ENCODE data around the gene COL7A1. TPM values are rescaled to one million over a fixed set of nuclear protein-coding genes. Genes with fewer than 3 reads are reported as not detected.

The COL7A1 gene
- 130 to 168 TPM (median 149 TPM) in 5 replicates for total RNA-seq (2022; extraction: Qiagen RNA extraction)

GRCh38 chr3:48595075-48595525, at the start of gene COL7A1:
Gene COL7A1 (minus strand): TSS chr3:48595329. CDS start chr3:48595159, 170 bp downstream.

GRCh38 chr3:48635222-48636021, 40.3 kb upstream of the COL7A1 start, which contains the start of gene SLC26A6:
Gene SLC26A6 (minus strand): TSS chr3:48635461. CDS start chr3:48635393, 68 bp downstream.

GRCh38 chr3:48621461-48621869, 26.3 kb upstream of the COL7A1 start, which contains the start of gene TMEM89:
Gene TMEM89 (minus strand): TSS chr3:48621769. CDS start chr3:48621756, 13 bp downstream.

GRCh38 chr3:48609088-48610005, 14.2 kb upstream of the COL7A1 start, which contains the start of gene UQCRC1:
Gene UQCRC1 (minus strand): TSS chr3:48609646. CDS start chr3:48609620, 26 bp downstream.

GRCh38 chr3:48563382-48563918, 31.7 kb downstream of the COL7A1 start, which contains the start of gene UCN2:
Gene UCN2 (minus strand): TSS chr3:48563781. CDS start chr3:48563124, 657 bp downstream.

GRCh38 chr3:48556796-48557626, 38.1 kb downstream of the COL7A1 start, which contains the start of gene PFKFB4:
Gene PFKFB4 (minus strand): TSS chr3:48556803. CDS start chr3:48556777, 26 bp downstream.

Other genes with a start within 250 kb of the COL7A1 start
- not detected in 5 replicates for gene FBXW12, start 223.1 kb downstream of the COL7A1 start, total RNA-seq (2022; extraction: Qiagen RNA extraction)
- 15.3 to 19.1 TPM (median 16.0 TPM) in 5 replicates for gene PLXNB1, start 165.2 kb downstream of the COL7A1 start, total RNA-seq (2022; extraction: Qiagen RNA extraction)
- gene CCDC51, start 155.2 kb downstream of the COL7A1 start, total RNA-seq (2022; extraction: Qiagen RNA extraction), result 24.4 to 29.5 TPM (median 27.7 TPM) in 5 replicates
- gene TMA7, start 155.1 kb downstream of the COL7A1 start, total RNA-seq (2022; extraction: Qiagen RNA extraction), result 258 to 318 TPM (median 277 TPM) in 5 replicates
- gene ATRIP, start 148.6 kb downstream of the COL7A1 start, total RNA-seq (2022; extraction: Qiagen RNA extraction), result 8.6 to 10.4 TPM (median 9.2 TPM) in 5 replicates
- gene SHISA5, start 91.2 kb downstream of the COL7A1 start, total RNA-seq (2022; extraction: Qiagen RNA extraction), result 104 to 131 TPM (median 126 TPM) in 5 replicates
- gene PFKFB4, start 38.5 kb downstream of the COL7A1 start, total RNA-seq (2022; extraction: Qiagen RNA extraction), result 10.6 to 13.9 TPM (median 12.6 TPM) in 5 replicates
- gene UCN2, start 31.5 kb downstream of the COL7A1 start, total RNA-seq (2022; extraction: Qiagen RNA extraction), result 6.8 to 8.3 TPM (median 7.9 TPM) in 5 replicates
- gene UQCRC1, start 14.3 kb upstream of the COL7A1 start, total RNA-seq (2022; extraction: Qiagen RNA extraction), result 167 to 233 TPM (median 172 TPM) in 5 replicates
- 0.21 to 0.23 TPM in 2 of 5 replicates, not detected in the others for gene TMEM89, start 26.4 kb upstream of the COL7A1 start, total RNA-seq (2022; extraction: Qiagen RNA extraction)
- 14.6 to 16.8 TPM (median 15.2 TPM) in 5 replicates for gene SLC26A6, start 40.1 kb upstream of the COL7A1 start, total RNA-seq (2022; extraction: Qiagen RNA extraction)
- 3.7 to 4.5 TPM (median 4.3 TPM) in 5 replicates for gene CELSR3, start 67.6 kb upstream of the COL7A1 start, total RNA-seq (2022; extraction: Qiagen RNA extraction)
- 8.0 to 11.4 TPM (median 9.5 TPM) in 5 replicates for gene NCKIPSD, start 90.6 kb upstream of the COL7A1 start, total RNA-seq (2022; extraction: Qiagen RNA extraction)
- 48.8 to 54.4 TPM (median 52.6 TPM) in 5 replicates for gene IP6K2, start 121.9 kb upstream of the COL7A1 start, total RNA-seq (2022; extraction: Qiagen RNA extraction)

Measured in A549 treated with Hydrocortisone at 1 μM for 4 hours (cell line).